CD4-positive, alpha-beta memory T cell (primary cell): ENCODE measurements around the gene DCDC2C. TPM values are rescaled to one million over a fixed set of nuclear protein-coding genes. Genes with fewer than 3 reads are reported as not detected.

Experiments used
- CTCF ChIA-PET: fragments of 350-600 bp; sonication (Branson Sonifier 250); formaldehyde crosslinking; loops from one replicate; lab custom pipeline; 2021; ENCODE audit warnings: inconsistent platforms; ENCODE audit not compliant: partially characterized antibody; lab: Charles Lee
- POLR2A ChIA-PET: fragments of 350-600 bp; sonication (Branson Sonifier 250); formaldehyde crosslinking; loops from one replicate; lab custom pipeline; 2021; ENCODE audit not compliant: partially characterized antibody; lab: Charles Lee
- DNase-seq, 5 donors: peaks; one replicate each; pipeline versions ENCODE4 v3.0.0 to v3.0.0-alpha.2; 2020 to 2022; ENCODE audit warnings: mixed read lengths in 1 of 5
- H3K27ac ChIP-seq: one replicate; pipeline ENCODE4 v1.7.0; 2013; ENCODE audit warnings: low read depth, low read length
- H3K27me3 ChIP-seq: 2 replicates; pipeline ENCODE4 v1.7.0; 2013; ENCODE audit warnings: mild to moderate bottlenecking, low read length, moderate library complexity; ENCODE audit not compliant: insufficient read depth
- H3K36me3 ChIP-seq: 2 replicates; pipeline ENCODE4 v1.7.0; 2013; ENCODE audit warnings: mild to moderate bottlenecking, low read length, moderate library complexity; ENCODE audit not compliant: insufficient read depth
- H3K4me1 ChIP-seq: 2 replicates; pipeline ENCODE4 v1.7.0; 2013; ENCODE audit warnings: mild to moderate bottlenecking, low read length, moderate library complexity; ENCODE audit not compliant: insufficient read depth
- H3K4me3 ChIP-seq, 2 donors: one replicate each; pipeline ENCODE4 v1.7.0; 2013; ENCODE audit warnings: low read length in 2 of 2, mild to moderate bottlenecking in 1 of 2
- H3K9me3 ChIP-seq, 2 donors: one replicate each; pipeline ENCODE4 v1.7.0; 2013; ENCODE audit warnings: low read length in 2 of 2, control low read depth in 1 of 2; ENCODE audit not compliant: control insufficient read depth in 1 of 2
- H3K27ac Mint-ChIP-seq, 7 donors: one replicate each; pipeline ENCODE4 v1.8.0; 2020 to 2021; ENCODE audit warnings: mixed read lengths in 7 of 7, mild to moderate bottlenecking in 6 of 7, inconsistent platforms in 3 of 7, moderate library complexity in 3 of 7
- H3K27me3 Mint-ChIP-seq, 2 donors: one replicate each; pipeline ENCODE4 v1.8.0; 2020 to 2021; ENCODE audit warnings: mixed read lengths in 2 of 2
- H3K36me3 Mint-ChIP-seq, 2 donors: one replicate each; pipeline ENCODE4 v1.8.0; 2020 to 2021; ENCODE audit warnings: mixed read lengths in 2 of 2, inconsistent platforms in 1 of 2, mild to moderate bottlenecking in 1 of 2
- H3K4me1 Mint-ChIP-seq, 4 donors: one replicate each; pipeline ENCODE4 v1.8.0; 2020 to 2021; ENCODE audit warnings: mixed read lengths in 4 of 4, mild to moderate bottlenecking in 1 of 4
- H3K4me3 Mint-ChIP-seq, 8 donors: one replicate each; pipeline ENCODE4 v1.8.0; 2020 to 2021; ENCODE audit warnings: mixed read lengths in 8 of 8, mild to moderate bottlenecking in 7 of 8, moderate library complexity in 6 of 8, inconsistent platforms in 3 of 8
- H3K9me3 Mint-ChIP-seq, 8 donors: one replicate each; pipeline ENCODE4 v1.8.0; 2020 to 2021; ENCODE audit warnings: mixed read lengths in 8 of 8, mild to moderate bottlenecking in 5 of 8, inconsistent platforms in 3 of 8, moderate library complexity in 1 of 8
- intact Hi-C: fragments of 100-400 bp; cut with micrococcal nuclease; formaldehyde crosslinking; loops from one replicate; pipeline ENCODE4 v1.15.1; 2023
- polyA plus RNA-seq, 2 donors: library from polyadenylated mRNA; unstranded; fragments of 300-500 nt; fragmentation: Illumina TruSeq; gene quantifications; one replicate each; pipeline ENCODE4 v1.2.3, GENCODE V29; 2021
- total RNA-seq, 2 experiments: library from RNA; stranded (reverse); gene quantifications; one replicate each; pipeline ENCODE4 v1.2.3, GENCODE V29; 2021

Gene DCDC2C
- total and polyA plus RNA-seq, 4 experiments from 2014 or later: not detected

GRCh38 chr2:3728104-3729054 is 25.0 kb downstream of the DCDC2C start:
- Mint-ChIP-seq H3K36me3 (no peaks in the 10 kb centered on the region), H3K4me1 (peaks cover 0 to 3% (median 0%) of the 10 kb centered on the region in 4 donors), H3K27me3 (peaks cover 5 to 13% of the 10 kb centered on the region in 2 donors), H3K4me3 (no peak overlapping the region), H3K27ac (no peak overlapping the region), H3K9me3 (peaks cover 0 to 2% (median 0%) of the 10 kb centered on the region in 8 donors)
- Histone ChIP-seq H3K27ac (no peak overlapping the region), H3K27me3 (no peaks in the 10 kb centered on the region), H3K36me3 (no peaks in the 10 kb centered on the region), H3K4me1 (no peaks in the 10 kb centered on the region), H3K4me3 (no peak overlapping the region), H3K9me3 (no peaks in the 10 kb centered on the region)
- ChIA-PET POLR2A (no interaction called here), CTCF (interaction anchor here (0.9 to 3.1 kb wide), 3 partner anchors 13 to 52 kb away, joined by 3 to 14 read pairs (median 3); no protein-coding TSS in a partner anchor)
- DNase-seq: no peak
- intact Hi-C loops: no loop called here

DNA sequence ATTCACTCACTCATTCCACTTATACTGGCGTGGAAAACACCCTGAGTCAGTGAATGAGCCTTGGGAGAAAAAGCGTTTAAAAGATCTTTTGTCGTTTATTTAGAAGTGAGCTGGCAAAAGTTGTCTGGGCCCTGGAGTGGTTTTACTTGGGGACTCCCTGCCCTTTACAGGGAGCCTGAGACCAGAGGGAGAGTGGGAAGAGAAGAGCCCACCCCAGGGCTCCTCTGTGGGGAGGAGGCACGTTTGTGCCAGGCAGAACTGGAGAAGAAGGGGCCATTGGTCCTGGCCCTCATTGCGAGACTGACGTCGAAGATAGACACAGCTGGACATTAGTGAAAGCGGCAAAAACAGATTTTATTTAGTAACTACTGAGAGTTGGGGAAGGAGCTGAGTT is 25.7 kb downstream of the DCDC2C start:
- peaks cover 5 to 15% of the 10 kb centered on the region in 2 donors for H3K27me3 Mint-ChIP-seq
- no peak overlapping the region for H3K27ac Mint-ChIP-seq
- Histone ChIP-seq H3K27ac (no peak overlapping the region), H3K9me3 (no peaks in the 10 kb centered on the region), H3K4me3 (no peak overlapping the region), H3K27me3 (no peaks in the 10 kb centered on the region), H3K36me3 (no peaks in the 10 kb centered on the region), H3K4me1 (no peaks in the 10 kb centered on the region)
- peaks cover 0 to 3% (median 0%) of the 10 kb centered on the region in 4 donors for H3K4me1 Mint-ChIP-seq
- no peak overlapping the region for H3K4me3 Mint-ChIP-seq
- DNase-seq: no peak
- CTCF ChIA-PET: interaction anchor here (0.9 to 3.1 kb wide), 3 partner anchors 16 to 52 kb away, joined by 3 to 14 read pairs (median 3); no protein-coding TSS in a partner anchor
- H3K9me3 Mint-ChIP-seq: peaks cover 0 to 2% (median 0%) of the 10 kb centered on the region in 8 donors
- intact Hi-C loops: no loop called here
- POLR2A ChIA-PET: no interaction called here
- H3K36me3 Mint-ChIP-seq: no peaks in the 10 kb centered on the region

- H3K9me3 ChIP-seq: no peaks in the 10 kb centered on the region
- no peaks in the 10 kb centered on the region for H3K36me3 Mint-ChIP-seq
- H3K4me1 Mint-ChIP-seq: peaks cover 0 to 3% (median 0%) of the 10 kb centered on the region in 4 donors
- H3K27ac Mint-ChIP-seq: no peak overlapping the region
- no peaks in the 10 kb centered on the region for H3K36me3 ChIP-seq
- ChIA-PET CTCF (interaction anchor here (1.4 to 3.1 kb wide), 2 partner anchors 43 to 51 kb away, joined by 3 to 14 read pairs; no protein-coding TSS in a partner anchor), POLR2A (no interaction called here)
- peaks cover 0 to 2% (median 0%) of the 10 kb centered on the region in 8 donors for H3K9me3 Mint-ChIP-seq
- no peaks in the 10 kb centered on the region for H3K27me3 ChIP-seq
- H3K4me3 ChIP-seq: no peak overlapping the region
- no peak overlapping the region for H3K4me3 Mint-ChIP-seq
- intact Hi-C loops: no loop called here
- H3K4me1 ChIP-seq: no peaks in the 10 kb centered on the region
- no peak for DNase-seq
- no peak overlapping the region for H3K27ac ChIP-seq
- peaks cover 9 to 18% of the 10 kb centered on the region in 2 donors for H3K27me3 Mint-ChIP-seq
Measured at GRCh38 chr2:3729786-3730185, 26.4 kb downstream of the DCDC2C start.

DNA sequence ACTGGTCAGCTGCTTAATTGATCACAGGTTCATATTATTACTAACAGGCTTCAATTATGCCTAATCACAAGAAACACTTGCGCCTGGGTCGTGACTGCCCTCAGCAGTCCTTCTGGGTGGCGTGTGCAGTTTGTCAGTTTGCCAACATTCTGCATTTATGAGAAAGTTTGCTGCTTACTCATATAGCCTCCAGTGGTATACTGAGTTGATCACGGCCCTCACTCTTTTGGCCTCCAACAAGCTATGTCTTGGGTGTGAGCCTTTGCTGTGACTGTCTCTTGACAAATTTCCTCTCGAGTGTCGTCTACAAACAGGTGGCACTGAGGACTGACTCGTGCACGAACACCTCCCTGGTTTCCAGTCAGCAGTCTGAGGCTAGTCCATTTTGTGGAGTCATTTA is 27.3 kb downstream of the DCDC2C start:
- H3K27me3 ChIP-seq: no peaks in the 10 kb centered on the region
- no peak overlapping the region for H3K4me3 Mint-ChIP-seq
- H3K27ac Mint-ChIP-seq: no peak overlapping the region
- H3K4me3 ChIP-seq: no peak overlapping the region
- no peak overlapping the region for H3K27ac ChIP-seq
- no peaks in the 10 kb centered on the region for H3K36me3 Mint-ChIP-seq
- H3K27me3 Mint-ChIP-seq: peaks cover 5 to 18% of the 10 kb centered on the region in 2 donors
- no peaks in the 10 kb centered on the region for H3K9me3 ChIP-seq
- intact Hi-C loops: no loop called here
- H3K36me3 ChIP-seq: no peaks in the 10 kb centered on the region
- no peaks in the 10 kb centered on the region for H3K4me1 ChIP-seq
- POLR2A ChIA-PET: no interaction called here
- no peaks in the 10 kb centered on the region for H3K9me3 Mint-ChIP-seq
- peaks cover 0 to 3% (median 0%) of the 10 kb centered on the region in 4 donors for H3K4me1 Mint-ChIP-seq
- DNase-seq: no peak
- CTCF ChIA-PET: interaction anchor here (1.2 to 1.5 kb wide), 3 partner anchors 8 to 50 kb away, joined by 3 to 4 read pairs (median 3); no protein-coding TSS in a partner anchor

DNA sequence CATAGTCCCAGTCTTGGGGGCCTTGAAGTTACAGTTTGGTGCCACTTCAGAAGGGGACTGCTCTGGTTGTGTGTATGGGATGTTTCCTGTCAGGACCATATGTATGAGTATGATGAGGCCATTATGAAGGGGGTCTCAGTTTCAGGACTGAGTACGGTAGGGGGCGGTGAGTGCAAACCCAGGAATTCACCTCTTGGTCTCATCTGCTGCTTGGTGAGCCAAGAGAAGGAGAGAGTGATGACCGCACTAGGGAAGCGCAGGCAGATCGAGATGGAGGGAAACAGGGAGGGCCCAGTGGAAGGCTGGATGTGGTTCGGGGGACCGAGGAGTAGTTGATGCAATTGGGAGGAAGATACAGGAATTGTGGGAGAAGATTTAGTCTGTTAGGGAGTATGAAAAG is 28.5 kb downstream of the DCDC2C start:
- ChIA-PET POLR2A (no interaction called here), CTCF (interaction anchor here (1.5 kb wide), 1 partner anchor 49 kb away, joined by 4 read pairs; no protein-coding TSS in a partner anchor)
- Histone ChIP-seq H3K27ac (no peak overlapping the region), H3K36me3 (no peaks in the 10 kb centered on the region), H3K4me1 (no peaks in the 10 kb centered on the region), H3K4me3 (no peak overlapping the region), H3K9me3 (no peaks in the 10 kb centered on the region), H3K27me3 (no peaks in the 10 kb centered on the region)
- Mint-ChIP-seq H3K27me3 (peaks cover 4 to 18% of the 10 kb centered on the region in 2 donors), H3K36me3 (no peaks in the 10 kb centered on the region), H3K9me3 (no peaks in the 10 kb centered on the region), H3K4me1 (peaks cover 0 to 3% (median 0%) of the 10 kb centered on the region in 4 donors), H3K27ac (no peak overlapping the region), H3K4me3 (no peak overlapping the region)
- intact Hi-C loops: no loop called here
- no peak for DNase-seq

DNA sequence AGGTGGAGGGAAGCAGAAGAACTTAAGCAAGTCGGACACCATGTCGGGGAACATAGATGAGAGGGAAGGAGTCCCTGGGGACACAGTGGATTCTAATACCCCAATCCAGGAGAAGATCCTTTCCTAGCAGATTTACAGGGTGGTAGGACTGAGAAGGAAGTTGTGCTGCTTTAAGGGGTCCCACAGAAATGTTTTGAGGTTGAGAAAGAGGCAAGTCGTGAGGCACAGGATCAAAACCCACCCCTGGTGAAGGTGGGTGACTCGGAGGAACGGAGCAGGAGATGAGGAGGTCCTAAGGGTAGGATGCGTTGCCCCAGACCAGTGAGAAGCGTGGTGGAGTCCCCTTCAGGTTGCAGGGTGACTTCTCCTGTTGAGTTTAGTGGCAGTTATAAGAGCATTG is 32.7 kb downstream of the DCDC2C start:
- Histone ChIP-seq H3K27me3 (no peaks in the 10 kb centered on the region), H3K27ac (no peak overlapping the region), H3K4me1 (no peaks in the 10 kb centered on the region), H3K9me3 (no peaks in the 10 kb centered on the region), H3K4me3 (no peak overlapping the region), H3K36me3 (no peaks in the 10 kb centered on the region)
- Mint-ChIP-seq H3K4me3 (no peak overlapping the region), H3K27me3 (peaks cover 4 to 11% of the 10 kb centered on the region in 2 donors), H3K4me1 (no peaks in the 10 kb centered on the region), H3K9me3 (no peaks in the 10 kb centered on the region), H3K27ac (no peak overlapping the region), H3K36me3 (no peaks in the 10 kb centered on the region)
- CTCF ChIA-PET: no interaction called here
- POLR2A ChIA-PET: no interaction called here
- DNase-seq: no peak
- intact Hi-C loops: loop anchor here (5.0 kb wide), 1 partner anchor 46 kb away; no protein-coding TSS in a partner anchor

DNA sequence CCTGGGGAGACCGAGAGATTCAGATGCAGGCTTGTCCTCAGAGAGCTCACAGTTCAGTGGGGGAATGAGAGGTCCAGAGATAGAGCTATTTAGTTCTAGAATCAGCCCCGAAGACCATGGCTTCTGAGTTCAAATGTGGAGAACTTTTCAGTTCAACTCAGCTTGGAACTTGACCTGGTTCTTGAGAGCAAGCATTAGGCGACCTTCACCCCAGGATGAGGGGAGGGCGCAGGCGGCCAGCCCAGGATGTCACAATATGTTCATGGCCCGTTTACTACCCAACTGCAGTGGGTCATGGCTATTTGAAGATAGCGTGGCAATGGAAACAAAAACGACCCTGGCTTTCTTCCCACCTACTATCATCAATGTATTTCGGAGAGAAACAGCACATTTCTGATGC is 33.8 kb downstream of the DCDC2C start:
- H3K36me3 ChIP-seq: no peaks in the 10 kb centered on the region
- Mint-ChIP-seq H3K27ac (no peak overlapping the region), H3K4me1 (no peaks in the 10 kb centered on the region), H3K36me3 (no peaks in the 10 kb centered on the region), H3K4me3 (no peak overlapping the region), H3K9me3 (no peaks in the 10 kb centered on the region), H3K27me3 (peaks cover 4 to 12% of the 10 kb centered on the region in 2 donors)
- H3K9me3 ChIP-seq: no peaks in the 10 kb centered on the region
- POLR2A ChIA-PET: no interaction called here
- no peak for DNase-seq
- no peak overlapping the region for H3K4me3 ChIP-seq
- no peaks in the 10 kb centered on the region for H3K4me1 ChIP-seq
- H3K27ac ChIP-seq: no peak overlapping the region
- intact Hi-C loops: loop anchor here (5.0 kb wide), 1 partner anchor 45 kb away; no protein-coding TSS in a partner anchor
- no peaks in the 10 kb centered on the region for H3K27me3 ChIP-seq
- CTCF ChIA-PET: no interaction called here
